ENCODE measurements around the gene C10orf71.

C10orf71 gene

DNA sequence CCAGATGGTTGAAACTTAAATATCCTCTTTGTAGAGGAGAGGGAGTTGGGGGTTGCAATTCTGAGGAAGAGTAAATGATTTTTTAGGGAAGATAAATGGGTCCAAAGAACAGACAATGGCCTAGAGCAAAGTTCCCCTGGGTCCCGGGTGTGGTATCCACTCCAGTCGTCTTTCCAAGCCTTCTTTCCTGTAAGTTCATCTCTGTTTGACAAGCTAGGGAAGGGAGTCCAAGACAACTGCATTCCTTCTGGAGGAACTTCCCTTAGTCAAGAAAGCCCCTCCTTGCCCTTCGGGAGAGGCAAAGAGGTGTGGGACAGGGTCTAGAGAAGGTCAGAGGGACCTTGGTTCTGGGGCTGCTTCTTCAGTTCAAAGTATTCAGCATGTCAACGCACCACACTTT, 33.4 kb downstream of the C10orf71 start:
- TF ChIP-seq, protein P1, sequence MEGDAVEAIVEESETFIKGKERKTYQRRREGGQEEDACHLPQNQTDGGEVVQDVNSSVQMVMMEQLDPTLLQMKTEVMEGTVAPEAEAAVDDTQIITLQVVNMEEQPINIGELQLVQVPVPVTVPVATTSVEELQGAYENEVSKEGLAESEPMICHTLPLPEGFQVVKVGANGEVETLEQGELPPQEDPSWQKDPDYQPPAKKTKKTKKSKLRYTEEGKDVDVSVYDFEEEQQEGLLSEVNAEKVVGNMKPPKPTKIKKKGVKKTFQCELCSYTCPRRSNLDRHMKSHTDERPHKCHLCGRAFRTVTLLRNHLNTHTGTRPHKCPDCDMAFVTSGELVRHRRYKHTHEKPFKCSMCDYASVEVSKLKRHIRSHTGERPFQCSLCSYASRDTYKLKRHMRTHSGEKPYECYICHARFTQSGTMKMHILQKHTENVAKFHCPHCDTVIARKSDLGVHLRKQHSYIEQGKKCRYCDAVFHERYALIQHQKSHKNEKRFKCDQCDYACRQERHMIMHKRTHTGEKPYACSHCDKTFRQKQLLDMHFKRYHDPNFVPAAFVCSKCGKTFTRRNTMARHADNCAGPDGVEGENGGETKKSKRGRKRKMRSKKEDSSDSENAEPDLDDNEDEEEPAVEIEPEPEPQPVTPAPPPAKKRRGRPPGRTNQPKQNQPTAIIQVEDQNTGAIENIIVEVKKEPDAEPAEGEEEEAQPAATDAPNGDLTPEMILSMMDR (conservative IDR thresholded peaks at IDR 0.05; ENCODE audit: low read length): no peak
- no peak for DNase-seq (ENCODE audit: low read depth)
- no peak overlapping the region for H3K4me3 ChIP-seq (ENCODE audit: low read length)

DNA sequence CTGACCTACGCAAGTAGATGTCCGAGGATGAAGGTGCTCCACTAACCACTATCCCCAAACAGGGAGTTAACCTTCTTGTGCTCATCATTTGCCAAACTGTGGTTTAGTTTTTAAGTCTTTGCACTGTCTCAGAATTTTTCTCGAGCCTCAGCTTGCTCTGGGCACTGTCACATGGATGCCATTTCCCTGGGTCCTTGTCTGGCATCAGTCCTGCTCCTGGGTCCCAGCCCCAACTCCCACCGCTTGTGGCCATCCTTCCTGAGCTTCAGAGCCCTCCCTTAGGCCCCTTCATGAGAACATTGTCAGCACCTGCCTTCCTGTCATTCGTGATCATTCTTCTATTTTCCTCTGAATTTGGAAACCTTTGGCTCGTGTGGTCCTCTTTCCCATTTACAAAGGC, 33.8 kb downstream of the C10orf71 start:
- H3K4me3 ChIP-seq (ENCODE audit: low read length): no peak overlapping the region
- DNase-seq (ENCODE audit: low read depth): no peak
- TF ChIP-seq, protein P1 (conservative IDR thresholded peaks at IDR 0.05; ENCODE audit: low read length): no peak

DNA sequence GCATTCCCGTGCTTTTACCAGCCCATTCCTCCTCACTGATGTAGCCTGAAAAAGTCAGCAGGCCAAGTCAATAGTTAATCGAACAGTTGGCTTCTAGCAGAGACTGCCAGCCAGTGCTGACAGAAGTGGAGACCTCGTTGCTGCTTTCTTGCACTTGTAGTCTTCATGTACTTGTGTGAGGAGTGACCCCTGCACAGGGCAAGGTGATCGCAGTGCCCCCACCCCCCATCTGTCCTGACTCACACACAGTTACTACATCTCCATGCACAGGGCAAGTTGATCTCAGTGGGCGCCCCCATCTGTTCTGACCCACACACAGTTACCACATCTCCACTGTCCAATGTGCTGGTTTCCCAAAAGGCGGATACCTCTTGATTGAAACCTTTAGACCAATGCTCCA, 34.2 kb downstream of the C10orf71 start:
- no peak overlapping the region for H3K4me3 ChIP-seq (ENCODE audit: low read length)
- TF ChIP-seq, protein P1 (conservative IDR thresholded peaks at IDR 0.05; ENCODE audit: low read length): no peak
- DNase-seq (ENCODE audit: low read depth): no peak

DNA sequence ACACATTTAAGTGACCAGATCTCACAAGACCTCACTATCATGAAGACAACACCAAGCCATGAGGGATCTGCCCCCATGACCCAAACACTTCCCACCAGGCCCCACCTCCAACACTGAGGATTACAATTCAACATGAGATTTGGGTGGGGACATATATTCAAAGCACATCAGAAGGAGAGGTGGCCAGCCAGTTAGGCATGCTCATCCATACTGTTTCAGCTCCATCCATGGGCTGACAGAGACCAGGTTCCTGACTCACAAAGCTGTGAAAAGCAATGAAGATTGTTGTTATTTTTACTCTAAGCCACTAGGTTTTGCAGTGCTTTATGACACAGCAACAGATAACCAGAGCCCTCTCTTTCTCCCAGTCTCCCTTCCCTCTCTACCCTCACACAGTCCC, 36.0 kb downstream of the C10orf71 start:
- no peak overlapping the region for H3K4me3 ChIP-seq (ENCODE audit: low read length)
- DNase-seq (ENCODE audit: low read depth): no peak
- TF ChIP-seq, protein P1 (conservative IDR thresholded peaks at IDR 0.05; ENCODE audit: low read length): no peak

DNA sequence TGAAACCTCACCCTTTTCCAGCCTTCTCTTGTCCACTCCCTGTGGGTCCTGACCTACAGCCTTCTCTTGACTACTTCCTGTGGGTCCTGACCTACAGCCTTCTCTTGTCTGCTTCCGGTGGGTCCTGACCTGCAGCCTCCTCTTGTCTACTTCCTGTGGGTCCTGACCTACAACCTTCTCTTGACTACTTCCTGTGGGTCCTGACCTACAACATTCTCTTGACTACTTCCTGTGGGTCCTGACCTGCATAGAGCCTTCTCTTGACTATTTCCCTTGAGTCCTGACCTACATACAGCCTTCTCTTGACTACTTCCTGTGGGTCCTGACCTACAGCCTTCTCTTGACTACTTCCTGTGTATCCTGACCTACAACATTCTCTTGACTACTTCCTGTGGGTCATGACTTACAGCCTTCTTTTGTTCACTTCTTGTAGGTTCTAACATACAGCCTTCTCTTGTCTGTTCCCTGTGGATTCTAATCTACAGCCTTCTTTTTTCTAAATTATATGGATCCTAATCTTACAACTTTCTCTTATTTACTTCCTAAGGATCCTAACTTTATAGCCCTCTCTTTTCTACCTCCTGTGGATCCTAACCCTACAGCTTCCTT, 36.5 kb downstream of the C10orf71 start:
- DNase-seq (ENCODE audit: low read depth): no peak
- H3K4me3 ChIP-seq (ENCODE audit: low read length): no peak overlapping the region
- TF ChIP-seq, protein P1 (conservative IDR thresholded peaks at IDR 0.05; ENCODE audit: low read length): no peak

DNA sequence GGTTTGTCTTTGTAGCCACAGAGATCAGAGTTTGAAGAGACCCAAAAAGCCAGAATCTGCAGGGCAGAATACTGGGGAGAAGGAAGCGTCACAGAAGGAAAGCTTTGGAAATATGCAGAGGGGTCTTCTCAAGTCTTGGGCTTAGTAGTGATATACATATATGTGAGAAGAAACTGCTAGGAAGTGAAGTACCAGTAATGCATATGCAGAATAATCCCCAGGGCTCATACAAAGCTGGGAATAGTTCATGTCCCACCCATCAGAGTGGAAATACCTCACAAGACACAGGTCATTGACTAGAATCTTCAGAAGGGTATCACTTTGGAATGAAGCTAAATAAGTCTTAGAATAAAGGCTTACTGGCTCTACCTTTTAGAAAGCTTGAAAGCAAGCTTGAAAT, 39.6 kb downstream of the C10orf71 start:
- no peak overlapping the region for H3K4me3 ChIP-seq (ENCODE audit: low read length)
- no peak for DNase-seq (ENCODE audit: low read depth)
- TF ChIP-seq, protein P1 (conservative IDR thresholded peaks at IDR 0.05; ENCODE audit: low read length): no peak

DNA sequence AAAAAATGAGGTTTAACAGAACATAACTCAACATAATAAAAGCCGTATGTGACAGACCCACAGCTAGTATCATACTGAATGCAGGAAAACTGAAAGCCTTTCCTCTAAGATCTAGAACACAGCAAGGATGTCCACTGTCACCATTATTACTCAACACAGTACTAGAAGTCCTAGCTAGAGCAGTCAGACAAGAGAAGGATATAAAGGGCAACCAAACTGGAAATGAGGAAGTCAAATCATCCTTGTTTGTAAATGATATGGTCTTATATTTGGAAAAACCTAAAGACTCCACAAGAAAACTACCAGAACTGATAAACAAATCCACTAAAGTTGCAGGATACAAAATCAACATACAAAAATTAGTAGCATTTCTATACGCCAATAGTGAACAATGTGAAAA, 45.9 kb downstream of the C10orf71 start:
- TF ChIP-seq, protein P1 (conservative IDR thresholded peaks at IDR 0.05; ENCODE audit: low read length): no peak
- DNase-seq (ENCODE audit: low read depth): no peak
- no peak overlapping the region for H3K4me3 ChIP-seq (ENCODE audit: low read length)

All from AG10803 (cell line).